ENCODE data around the gene ZNF219.

ZNF219 gene

GRCh38 chr14:21063479-21063878 is 35.0 kb downstream of the ZNF219 start:
- no peak for DNase-seq

GRCh38 chr14:21061347-21061668 is 37.1 kb downstream of the ZNF219 start:
- DNase-seq: no peak

DNA sequence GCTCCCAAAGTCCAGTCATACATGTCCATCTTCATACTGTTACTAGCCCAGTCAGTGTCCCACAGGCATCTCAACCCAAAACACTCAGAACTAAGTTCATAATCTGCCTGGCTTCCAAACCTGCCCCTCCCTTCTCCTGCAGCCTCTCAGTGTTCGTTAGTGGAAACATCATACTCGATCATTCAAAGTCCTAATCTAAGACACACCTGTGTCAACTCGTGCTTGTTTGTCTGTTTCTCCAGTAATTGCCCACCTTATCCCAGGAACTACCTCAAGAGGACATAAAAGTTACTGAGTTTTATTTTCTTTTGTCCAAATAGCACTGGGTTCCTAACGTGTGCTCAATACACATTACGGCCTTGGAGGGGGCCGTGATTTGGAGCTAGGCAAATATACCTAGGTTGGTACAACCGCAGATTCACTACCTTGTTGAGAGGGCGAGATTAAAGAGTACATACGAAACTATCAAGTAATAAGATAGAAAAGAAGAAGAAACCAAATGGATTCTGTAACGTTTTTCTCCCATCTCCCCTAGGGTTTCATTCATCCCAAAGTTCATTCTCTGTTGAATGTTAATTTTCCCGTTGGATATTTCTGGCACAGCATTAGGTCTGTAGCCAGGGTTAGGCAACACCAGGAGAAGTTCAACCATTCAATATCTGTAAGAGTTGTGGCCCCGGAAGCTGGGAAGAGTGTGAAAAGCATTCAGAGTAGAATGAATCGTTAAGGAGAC is 37.7 kb downstream of the ZNF219 start:
- no peak for DNase-seq

DNA sequence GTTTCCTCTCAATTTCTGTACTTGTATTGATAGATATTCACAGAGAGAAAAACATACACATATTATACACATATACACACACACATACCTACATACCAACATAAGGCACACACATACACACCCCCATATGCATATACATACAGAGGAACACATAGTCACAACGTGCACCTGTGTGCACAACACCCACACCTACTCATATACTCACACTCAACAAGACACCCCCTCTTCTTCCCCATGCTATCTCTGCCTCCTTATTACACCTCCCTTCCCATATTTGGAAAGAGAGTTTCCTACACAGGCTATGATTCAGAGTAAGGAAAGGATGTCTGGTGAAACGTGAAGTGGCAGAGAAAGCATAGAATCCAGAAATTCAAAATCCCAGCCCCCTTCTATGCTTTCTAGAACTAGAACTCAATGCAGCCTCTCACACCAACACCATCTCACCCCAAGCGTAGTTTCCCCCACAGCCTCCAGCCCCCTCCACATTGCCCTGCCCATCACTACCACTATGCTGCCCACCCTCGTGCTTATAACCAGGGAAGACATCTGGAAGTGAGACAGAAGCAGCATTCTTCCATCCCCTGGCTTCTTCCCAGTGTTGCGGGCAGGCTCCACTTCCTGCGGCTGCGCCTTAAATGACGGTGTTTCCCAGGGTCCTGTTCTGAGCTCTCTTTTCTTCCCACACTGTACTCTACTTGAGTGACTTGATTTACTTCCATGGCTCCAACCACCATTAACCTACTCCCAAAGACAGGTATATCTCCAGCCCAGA is 38.4 kb downstream of the ZNF219 start:
- DNase-seq: no peak

DNA sequence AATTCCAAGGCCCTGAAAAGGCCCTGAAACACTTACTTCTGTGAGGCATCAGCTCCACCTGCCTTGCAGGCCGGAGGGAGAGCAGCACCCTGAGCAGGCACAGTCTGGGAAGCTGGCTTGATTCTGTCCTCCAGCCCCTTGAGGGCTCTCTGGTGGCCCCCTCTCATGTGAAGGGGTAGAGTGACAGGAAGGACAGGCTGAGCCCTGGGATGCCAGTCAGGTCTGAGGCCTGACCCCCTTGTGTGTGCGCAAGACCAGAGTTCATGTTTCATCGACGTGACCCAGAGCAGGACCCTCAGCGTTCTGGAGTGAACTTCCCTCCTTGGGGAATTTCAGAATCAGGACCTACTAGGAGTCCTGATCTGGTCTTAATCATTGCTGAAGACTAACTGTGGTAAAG is 39.6 kb downstream of the ZNF219 start:
- DNase-seq: no peak

DNA sequence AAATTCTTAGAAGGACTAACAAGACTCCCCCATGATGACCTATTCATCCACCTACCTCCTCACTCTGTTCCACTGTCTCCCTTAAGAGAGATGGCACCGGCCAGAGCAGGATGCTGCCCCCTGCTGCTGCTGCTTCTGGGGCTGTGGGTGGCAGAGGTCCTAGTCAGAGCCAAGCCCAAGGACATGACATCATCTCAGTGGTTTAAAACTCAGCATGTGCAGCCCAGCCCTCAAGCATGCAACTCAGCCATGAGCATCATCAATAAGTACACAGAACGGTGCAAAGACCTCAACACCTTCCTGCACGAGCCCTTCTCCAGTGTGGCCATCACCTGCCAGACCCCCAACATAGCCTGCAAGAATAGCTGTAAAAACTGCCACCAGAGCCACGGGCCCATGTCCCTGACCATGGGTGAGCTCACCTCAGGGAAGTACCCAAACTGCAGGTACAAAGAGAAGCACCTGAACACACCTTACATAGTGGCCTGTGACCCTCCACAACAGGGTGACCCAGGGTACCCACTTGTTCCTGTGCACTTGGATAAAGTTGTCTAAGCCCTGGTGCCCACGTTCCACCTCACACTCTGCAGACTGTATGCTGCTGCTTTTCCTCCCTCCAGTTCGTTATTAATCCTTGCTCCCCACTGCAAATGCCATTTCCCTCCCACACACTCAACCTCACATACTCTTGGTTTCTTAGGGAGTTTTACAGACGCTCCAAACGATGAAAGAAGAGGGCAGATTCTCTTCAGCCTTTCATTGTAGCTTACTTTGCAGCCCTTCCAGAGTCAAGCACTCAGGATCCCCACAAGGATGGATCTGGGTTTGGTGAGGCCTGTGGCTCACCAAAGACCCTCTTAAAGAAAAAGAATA is 40.4 kb downstream of the ZNF219 start, which contains the start of gene RNASE8:
RNASE8 (plus strand) TSS at position 20 of the 873 bp plus-strand sequence; CDS start at position 91, 71 bp downstream.
- DNase-seq: no peak

GRCh38 chr14:21056520-21057163 is 41.8 kb downstream of the ZNF219 start:
- no peak for DNase-seq

DNA sequence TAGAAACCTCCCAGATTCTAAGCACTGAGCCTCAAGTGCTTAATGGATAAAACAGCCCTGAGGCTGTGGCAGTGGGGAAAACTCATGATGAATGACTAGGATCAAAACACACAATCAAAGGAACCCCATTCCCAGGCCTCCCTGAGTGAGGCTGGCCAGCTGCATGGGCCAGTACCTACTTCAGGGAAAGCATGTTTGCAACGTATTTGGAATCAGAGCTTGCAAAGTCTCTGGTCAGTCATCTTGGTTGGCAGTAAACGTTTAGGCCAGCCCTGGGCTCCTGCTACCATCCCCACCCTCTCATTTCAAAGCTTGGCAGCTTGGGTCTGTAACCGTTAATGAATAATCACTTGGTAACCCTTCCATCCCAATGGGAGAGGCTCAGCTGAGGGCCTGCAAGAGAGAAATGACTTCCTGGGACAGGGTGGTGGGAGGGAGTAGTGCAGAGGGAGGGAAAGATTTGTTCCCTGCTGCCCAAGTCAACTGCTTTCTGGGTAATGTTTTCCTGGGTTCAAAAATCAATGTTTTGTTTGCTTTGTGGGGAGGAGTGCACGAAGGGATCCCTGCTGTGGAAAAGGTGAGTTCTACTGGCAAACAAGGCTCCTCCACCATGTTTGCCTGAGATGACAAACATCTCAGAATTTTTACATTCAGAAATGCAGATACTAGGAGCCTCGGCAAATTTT is 42.9 kb downstream of the ZNF219 start:
- no peak for DNase-seq

DNA sequence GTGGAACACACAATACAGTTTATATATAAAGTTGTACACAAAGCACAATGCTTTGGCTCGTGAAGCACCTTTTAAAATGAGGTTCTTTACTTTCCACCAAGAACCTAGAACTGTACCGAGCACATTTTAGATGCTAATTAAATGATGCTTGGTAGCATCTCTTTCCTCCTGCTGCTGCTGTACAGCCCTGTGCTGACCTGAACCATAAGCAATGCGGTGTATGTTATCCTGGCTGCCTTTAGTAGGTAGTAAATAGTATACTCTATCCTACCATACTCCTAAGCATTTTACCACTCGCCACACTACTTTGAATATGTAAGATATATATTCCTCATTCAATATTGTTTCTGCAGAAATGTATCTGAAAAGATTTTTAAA is 43.7 kb downstream of the ZNF219 start:
- DNase-seq: no peak

DNA sequence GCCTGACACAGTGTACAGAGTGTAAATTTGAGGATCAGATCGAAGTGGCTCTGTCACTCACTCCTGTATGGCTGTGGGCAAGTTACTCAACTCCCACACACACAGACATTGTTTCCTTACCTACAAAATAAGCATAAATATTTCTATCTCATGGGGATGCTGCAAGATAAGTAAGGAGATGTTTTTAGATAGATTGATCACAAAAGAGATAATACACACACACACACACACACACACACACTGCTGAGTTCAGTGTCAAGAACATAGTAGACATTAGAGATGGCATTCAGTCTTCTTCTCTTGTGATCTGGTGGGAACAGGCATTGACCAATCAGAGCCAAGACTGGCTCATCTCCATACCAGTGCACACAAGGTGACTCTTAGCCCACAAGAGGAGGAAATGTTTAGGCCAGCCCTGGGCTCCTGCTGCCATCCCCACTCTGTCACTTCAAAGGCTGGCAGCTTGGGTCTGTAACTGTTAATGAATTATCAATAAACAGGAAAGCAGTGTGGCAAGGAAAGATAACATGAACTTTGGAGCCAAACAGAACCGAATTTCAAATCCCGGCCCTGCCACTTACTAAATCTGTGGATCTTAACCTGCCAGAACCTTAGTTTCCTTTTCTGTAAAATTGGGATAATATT is 44.2 kb downstream of the ZNF219 start:
- DNase-seq: no peak

- no peak for DNase-seq
These were observed 45.0 kb downstream of the ZNF219 start for GRCh38 chr14:21053184-21054122.

- no peak for DNase-seq
These were observed 47.9 kb downstream of the ZNF219 start for GRCh38 chr14:21050597-21050996.

GRCh38 chr14:21049271-21049673 is 49.2 kb downstream of the ZNF219 start:
- no peak for DNase-seq

GRCh38 chr14:21048638-21049037 is 49.8 kb downstream of the ZNF219 start:
- DNase-seq: no peak

- DNase-seq: no peak
These were observed 51.1 kb downstream of the ZNF219 start for GRCh38 chr14:21047378-21047781.

DNA sequence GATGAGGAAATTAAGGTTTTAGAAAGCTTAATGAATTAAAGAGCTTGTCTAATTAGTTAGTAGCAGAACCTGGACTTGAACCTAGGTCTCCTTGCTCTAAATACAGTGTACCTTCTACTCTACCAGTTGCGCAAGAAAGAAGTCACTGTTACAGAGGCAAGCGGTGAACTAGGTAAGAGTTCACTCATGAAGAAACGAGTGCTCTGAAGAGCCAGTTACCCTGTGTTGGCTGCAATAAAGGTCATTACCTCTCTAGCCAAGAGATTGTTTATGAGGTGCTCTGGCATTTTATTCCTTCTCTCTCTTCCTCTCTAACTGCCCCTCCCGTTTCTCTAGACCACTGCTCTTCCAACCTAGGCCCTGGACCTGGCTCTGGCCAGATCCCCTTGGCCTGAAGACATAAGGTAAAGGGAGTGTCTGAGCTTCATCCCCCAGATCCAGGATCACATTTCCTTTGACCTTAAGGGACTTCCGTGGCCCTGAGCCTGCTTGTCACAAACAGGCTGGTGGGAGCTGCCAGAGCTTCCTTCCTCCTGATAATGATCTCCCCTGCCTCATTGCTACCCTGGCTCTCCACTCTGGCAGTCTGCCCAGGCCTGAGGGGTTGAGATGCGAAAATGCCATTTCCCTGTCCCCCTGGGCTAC is 54.4 kb downstream of the ZNF219 start:
- peak; percentile 42 for DNase-seq

DNA sequence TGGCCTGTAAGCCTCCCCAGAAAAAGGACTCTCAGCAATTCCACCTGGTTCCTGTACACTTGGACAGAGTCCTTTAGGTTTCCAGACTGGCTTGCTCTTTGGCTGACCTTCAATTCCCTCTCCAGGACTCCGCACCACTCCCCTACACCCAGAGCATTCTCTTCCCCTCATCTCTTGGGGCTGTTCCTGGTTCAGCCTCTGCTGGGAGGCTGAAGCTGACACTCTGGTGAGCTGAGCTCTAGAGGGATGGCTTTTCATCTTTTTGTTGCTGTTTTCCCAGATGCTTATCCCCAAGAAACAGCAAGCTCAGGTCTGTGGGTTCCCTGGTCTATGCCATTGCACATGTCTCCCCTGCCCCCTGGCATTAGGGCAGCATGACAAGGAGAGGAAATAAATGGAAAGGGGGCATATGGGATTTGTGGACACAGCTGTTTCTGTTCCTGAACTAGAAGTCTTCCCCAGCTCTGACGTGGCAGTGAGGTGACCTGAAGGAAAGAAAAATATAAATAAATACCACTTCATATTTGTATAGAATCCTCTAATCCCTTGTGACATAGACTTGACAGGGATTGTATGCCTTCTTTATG is 55.0 kb downstream of the ZNF219 start:
- no peak for DNase-seq

DNA sequence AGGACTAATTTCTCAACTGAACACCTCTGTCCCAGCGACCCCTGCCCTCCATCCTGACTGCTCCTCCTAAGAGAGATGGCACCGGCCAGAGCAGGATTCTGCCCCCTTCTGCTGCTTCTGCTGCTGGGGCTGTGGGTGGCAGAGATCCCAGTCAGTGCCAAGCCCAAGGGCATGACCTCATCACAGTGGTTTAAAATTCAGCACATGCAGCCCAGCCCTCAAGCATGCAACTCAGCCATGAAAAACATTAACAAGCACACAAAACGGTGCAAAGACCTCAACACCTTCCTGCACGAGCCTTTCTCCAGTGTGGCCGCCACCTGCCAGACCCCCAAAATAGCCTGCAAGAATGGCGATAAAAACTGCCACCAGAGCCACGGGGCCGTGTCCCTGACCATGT is 55.5 kb downstream of the ZNF219 start:
- DNase-seq: no peak

DNA sequence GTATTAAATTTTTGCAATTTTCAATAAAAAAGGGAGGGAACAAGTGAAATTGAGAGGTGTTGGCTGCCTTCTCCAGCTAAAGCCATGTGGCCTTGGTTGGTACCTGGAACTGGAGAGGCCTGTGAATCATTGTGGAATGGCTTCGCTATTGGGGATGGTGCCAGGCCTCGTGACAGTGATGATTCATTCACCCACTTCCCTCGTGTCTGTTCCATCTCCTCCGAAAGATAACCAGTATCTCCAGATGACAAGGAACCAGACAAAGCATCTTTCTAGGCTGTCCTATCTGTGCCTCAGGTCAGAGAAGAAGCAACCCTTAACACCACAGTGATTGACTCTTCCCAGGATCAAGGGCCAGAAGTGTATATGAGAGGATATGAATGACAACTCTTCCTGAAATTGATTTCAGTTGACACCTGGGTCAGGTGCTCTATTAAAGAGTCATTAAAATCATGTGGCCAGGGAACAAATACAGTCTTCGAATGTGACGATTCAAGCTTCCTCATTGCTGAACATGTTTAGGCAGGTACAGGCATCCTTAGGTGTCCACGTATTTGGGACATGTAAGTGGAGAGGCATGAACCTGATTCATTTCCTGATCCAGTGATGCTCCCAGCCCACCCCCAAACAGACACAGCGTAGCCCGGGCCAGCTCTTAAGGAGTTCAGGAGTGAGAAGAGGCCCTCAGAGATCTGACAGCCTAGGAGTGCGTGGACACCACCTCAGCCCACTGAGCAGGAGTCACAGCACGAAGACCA is 56.6 kb downstream of the ZNF219 start, which contains the start of gene RNASE7:
RNASE7 (plus strand) TSS at position 687 of the 758 bp plus-strand sequence. CDS start 631 bp downstream, outside the sequence.
- DNase-seq: no peak
